HEK293 (cell line): ENCODE results near the gene ACTRT2.

Experiments used
- CTCF ChIP-seq: fragments of 450-650 bp; formaldehyde crosslinking; IDR thresholded peaks from 2 replicates; pipeline ENCODE4 v1.5.1; 2016; ENCODE audit warnings: missing biosample characterization, missing genetic modification characterization
- WT1 ChIP-seq: fragments of 450-650 bp; formaldehyde crosslinking; IDR thresholded peaks from 2 replicates; pipeline ENCODE4 v1.5.1; 2016; ENCODE audit warnings: missing biosample characterization, missing genetic modification characterization
- YY1 ChIP-seq: fragments of 450-650 bp; formaldehyde crosslinking; IDR thresholded peaks from 2 replicates; pipeline ENCODE4 v1.5.1; 2018; ENCODE audit warnings: missing biosample characterization, missing genetic modification characterization
- ZBTB20 ChIP-seq: fragments of 450-650 bp; formaldehyde crosslinking; IDR thresholded peaks from 2 replicates; pipeline ENCODE4 v1.5.1; 2016; ENCODE audit warnings: missing biosample characterization, missing genetic modification characterization
- ZBTB6 ChIP-seq: fragments of 450-650 bp; formaldehyde crosslinking; IDR thresholded peaks from 2 replicates; pipeline ENCODE4 v1.5.1; 2017; ENCODE audit warnings: missing biosample characterization, missing genetic modification characterization
- ZNF133 ChIP-seq: fragments of 450-650 bp; formaldehyde crosslinking; IDR thresholded peaks from 2 replicates; pipeline ENCODE4 v1.5.1; 2016; ENCODE audit warnings: missing biosample characterization, missing genetic modification characterization
- ZNF24 ChIP-seq: fragments of 450-650 bp; formaldehyde crosslinking; IDR thresholded peaks from 2 replicates; pipeline ENCODE4 v1.5.1; 2016; ENCODE audit warnings: missing biosample characterization, missing genetic modification characterization
- ZNF302 ChIP-seq: fragments of 450-650 bp; formaldehyde crosslinking; IDR thresholded peaks from 2 replicates; pipeline ENCODE4 v1.5.1; 2016; ENCODE audit warnings: missing biosample characterization, missing genetic modification characterization, low read depth
- ZNF544 ChIP-seq: fragments of 450-650 bp; formaldehyde crosslinking; IDR thresholded peaks from 2 replicates; pipeline ENCODE4 v1.5.0; 2017; ENCODE audit warnings: missing biosample characterization, missing genetic modification characterization
- ZNF549 ChIP-seq: fragments of 450-650 bp; IDR thresholded peaks from 2 replicates; pipeline ENCODE4 v1.5.1; 2018; ENCODE audit warnings: missing biosample characterization, missing genetic modification characterization, mild to moderate bottlenecking, inconsistent platforms, moderate library complexity
- ZNF76 ChIP-seq: fragments of 450-650 bp; formaldehyde crosslinking; IDR thresholded peaks from 2 replicates; pipeline ENCODE4; 2016; ENCODE audit warnings: low read depth, missing biosample characterization, missing genetic modification characterization, borderline replicate concordance

DNA sequence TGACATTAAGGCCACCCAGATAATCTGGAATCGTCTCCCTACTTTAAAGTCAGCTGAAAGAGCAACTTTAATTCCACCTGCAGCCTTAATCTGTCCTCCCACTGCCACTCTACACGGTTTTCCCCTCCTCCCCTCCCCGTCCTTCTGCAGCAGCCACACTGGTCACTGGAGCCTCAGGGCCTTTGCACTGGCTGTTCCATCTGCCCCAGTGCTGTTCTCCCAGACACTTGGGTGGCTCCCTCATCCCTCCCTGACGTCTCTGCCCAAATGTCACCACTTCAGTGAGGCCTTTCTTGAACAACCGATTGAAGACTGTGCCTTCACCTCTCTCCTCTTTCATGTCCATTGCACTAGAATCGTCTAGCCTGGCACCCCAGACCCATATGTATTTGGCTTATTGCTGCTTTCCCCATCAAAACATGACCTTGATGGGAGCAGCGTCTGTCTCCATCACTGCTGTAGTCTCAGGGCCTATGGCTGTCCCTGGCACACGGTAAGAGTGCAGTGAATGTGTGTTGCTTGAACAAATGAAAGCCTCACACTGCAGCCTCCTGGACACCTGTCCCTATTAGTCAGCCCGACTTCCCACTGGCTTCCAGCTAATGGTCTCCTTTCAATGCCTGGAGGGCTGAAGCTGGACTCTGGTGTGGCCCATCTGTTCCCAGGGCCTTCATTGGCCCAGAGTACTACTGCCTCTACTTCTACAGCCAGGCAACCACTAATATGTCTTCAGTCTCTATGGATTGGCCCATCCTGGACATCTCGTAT, 37.2 kb downstream of the ACTRT2 start:
- no peak for TF ChIP-seq CTCF (tag by site-specific recombination)
- no peak for TF ChIP-seq ZNF544 (tag by site-specific recombination)
- no peak for TF ChIP-seq ZBTB20 (tag by site-specific recombination)
- TF ChIP-seq ZNF549 (tag by site-specific recombination), result no peak
- TF ChIP-seq ZNF76, result no peak
- no peak for TF ChIP-seq ZNF133 (tag by site-specific recombination)
- no peak for TF ChIP-seq WT1 (tag by site-specific recombination)
- TF ChIP-seq ZBTB6 (tag by site-specific recombination), result no peak
- no peak for TF ChIP-seq YY1 (tag by site-specific recombination)
- no peak for TF ChIP-seq ZNF302 (tag by site-specific recombination)
- TF ChIP-seq ZNF24 (tag by site-specific recombination), result no peak
